Measurements from ENCODE around the gene IL2RA. TPM values are rescaled to one million over a fixed set of nuclear protein-coding genes. Genes with fewer than 3 reads are reported as not detected.

IL2RA gene
- total RNA-seq, 1 experiment from 2014 or later, result not detected

DNA sequence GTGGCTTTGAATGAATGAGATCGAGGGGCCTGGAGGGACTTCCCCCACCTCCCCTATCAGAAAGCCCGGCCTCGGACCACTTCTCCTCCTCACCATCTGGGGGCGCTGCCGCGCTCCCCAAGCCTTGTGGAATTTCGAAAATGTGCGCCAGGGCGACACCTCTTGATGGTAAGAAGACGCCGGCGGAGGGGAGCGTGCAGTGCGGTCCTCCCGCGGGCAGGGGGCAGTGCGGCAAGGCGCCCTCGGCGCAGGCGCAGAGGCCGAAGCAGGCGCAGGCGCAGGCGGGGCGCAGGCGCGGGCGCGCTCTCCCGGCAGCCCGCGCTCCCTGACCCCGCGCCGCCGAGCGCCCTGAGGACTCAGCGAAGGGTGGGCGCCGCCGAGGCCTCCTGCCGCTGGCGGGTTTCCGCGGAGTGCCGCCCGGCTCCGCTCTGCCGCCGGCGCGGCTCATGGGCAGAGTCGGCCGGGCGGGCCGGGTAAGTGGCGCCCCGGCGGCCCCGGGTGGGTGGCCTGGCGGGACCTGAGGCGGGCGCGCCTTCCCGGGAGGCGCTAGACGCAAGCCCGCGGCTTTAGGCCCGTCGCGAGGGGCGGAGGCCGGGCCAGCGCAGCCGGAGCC lies 26.7 kb upstream of the IL2RA start, which contains the start of gene RBM17:
Gene RBM17 (plus strand): TSS at position 314 of the 613 bp plus-strand sequence. CDS start 8,032 bp downstream, outside the sequence.
- peak within 1 kb of the TSS; percentile 43; the same call in 1 of the 2 replicates for H3K27ac ChIP-seq (ENCODE audit: low read length)
- H3K4me2 ChIP-seq (ENCODE audit: low read depth, low read length, poor library complexity, severe bottlenecking), result peak within 1 kb of the TSS; percentile 91
- H3K9me3 ChIP-seq (ENCODE audit: low read length), result no peaks in the 10 kb centered on the region
- peak within 1 kb of the TSS; percentile 98 for H3K9ac ChIP-seq (ENCODE audit: low read length)
- peak; percentile 99 for DNase-seq
- H4K20me1 ChIP-seq (ENCODE audit: insufficient read depth, low read depth, low read length), result peaks cover 34% of the 10 kb centered on the region
- H3K9me2 ChIP-seq (replicated peaks; ENCODE audit: insufficient read depth, low read length), result no peaks in the 10 kb centered on the region
- no peak within 1 kb of the TSS for H2AFZ ChIP-seq (ENCODE audit: low read length)
- H3K79me2 ChIP-seq (ENCODE audit: low read length), result peaks cover 48% of the 10 kb centered on the region
- H3K4me3 ChIP-seq (ENCODE audit: low read length), result peak within 1 kb of the TSS; percentile 93
- H3K27me3 ChIP-seq (ENCODE audit: low read length), result no peaks in the 10 kb centered on the region
- no peaks in the 10 kb centered on the region; the same call in 1 of the 2 replicates for H3K36me3 ChIP-seq (ENCODE audit: insufficient read depth, low read length)
- peaks cover 36% of the 10 kb centered on the region for H3K4me1 ChIP-seq (ENCODE audit: low read length)

DNA sequence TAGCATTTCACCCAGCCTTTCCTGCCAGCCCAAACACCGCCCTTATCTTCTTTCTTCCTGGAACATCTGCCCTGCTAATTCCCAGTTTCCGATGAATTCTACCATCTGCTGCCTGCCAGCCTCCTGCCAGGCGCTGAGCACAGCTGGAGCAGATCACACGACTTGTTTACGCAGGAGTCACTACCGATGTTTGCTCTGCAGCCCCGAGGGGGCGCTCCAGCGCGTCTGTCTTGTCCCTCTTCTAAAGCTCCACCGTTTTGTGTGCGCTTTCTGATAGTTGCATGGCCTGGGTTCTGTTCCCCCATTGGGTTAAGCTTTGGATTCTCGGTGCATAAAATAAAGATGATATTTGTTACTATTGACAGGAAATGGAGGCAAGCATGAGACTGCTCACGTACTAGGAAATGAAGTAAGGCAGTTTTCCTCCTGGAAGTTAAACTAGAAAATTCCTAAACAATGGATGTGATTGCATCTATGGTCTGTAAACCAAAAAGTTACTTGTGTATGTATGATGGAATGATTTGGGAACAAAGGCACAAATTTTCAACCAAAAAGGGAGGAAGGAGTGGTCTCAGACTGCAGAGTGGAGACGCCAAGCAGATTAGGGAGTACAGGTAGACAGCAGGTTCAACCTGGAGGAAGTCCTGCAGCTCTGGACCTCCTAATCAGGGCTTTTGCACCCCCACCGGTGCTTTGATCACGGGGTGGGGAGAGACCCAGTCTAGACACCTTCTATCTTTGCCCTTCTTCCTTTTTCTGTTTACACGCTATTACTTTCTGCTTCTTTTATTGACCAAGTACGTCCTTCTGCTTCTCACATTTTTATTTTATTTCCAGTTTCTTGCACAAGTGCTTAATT lies 24.4 kb upstream of the IL2RA start:
- Histone ChIP-seq H3K4me2 (ENCODE audit: low read depth, low read length, poor library complexity, severe bottlenecking) (peak overlapping the region; percentile 10), H3K27me3 (ENCODE audit: low read length) (no peaks in the 10 kb centered on the region), H3K4me3 (ENCODE audit: low read length) (no peak overlapping the region), H3K27ac (ENCODE audit: low read length) (no peak overlapping the region), H3K36me3 (ENCODE audit: insufficient read depth, low read length) (no peaks in the 10 kb centered on the region), H3K9ac (ENCODE audit: low read length) (peak overlapping the region; percentile 1; the same call in 1 of the 2 replicates), H4K20me1 (ENCODE audit: insufficient read depth, low read depth, low read length) (peaks cover 21% of the 10 kb centered on the region), H2AFZ (ENCODE audit: low read length) (peak overlapping the region; percentile 1; the same call in 1 of the 2 replicates), H3K79me2 (ENCODE audit: low read length) (peaks cover 26% of the 10 kb centered on the region), H3K4me1 (ENCODE audit: low read length) (peaks cover 22% of the 10 kb centered on the region), H3K9me3 (ENCODE audit: low read length) (no peaks in the 10 kb centered on the region), H3K9me2 (replicated peaks; ENCODE audit: insufficient read depth, low read length) (no peaks in the 10 kb centered on the region)
- DNase-seq, result peak; percentile 94

DNA sequence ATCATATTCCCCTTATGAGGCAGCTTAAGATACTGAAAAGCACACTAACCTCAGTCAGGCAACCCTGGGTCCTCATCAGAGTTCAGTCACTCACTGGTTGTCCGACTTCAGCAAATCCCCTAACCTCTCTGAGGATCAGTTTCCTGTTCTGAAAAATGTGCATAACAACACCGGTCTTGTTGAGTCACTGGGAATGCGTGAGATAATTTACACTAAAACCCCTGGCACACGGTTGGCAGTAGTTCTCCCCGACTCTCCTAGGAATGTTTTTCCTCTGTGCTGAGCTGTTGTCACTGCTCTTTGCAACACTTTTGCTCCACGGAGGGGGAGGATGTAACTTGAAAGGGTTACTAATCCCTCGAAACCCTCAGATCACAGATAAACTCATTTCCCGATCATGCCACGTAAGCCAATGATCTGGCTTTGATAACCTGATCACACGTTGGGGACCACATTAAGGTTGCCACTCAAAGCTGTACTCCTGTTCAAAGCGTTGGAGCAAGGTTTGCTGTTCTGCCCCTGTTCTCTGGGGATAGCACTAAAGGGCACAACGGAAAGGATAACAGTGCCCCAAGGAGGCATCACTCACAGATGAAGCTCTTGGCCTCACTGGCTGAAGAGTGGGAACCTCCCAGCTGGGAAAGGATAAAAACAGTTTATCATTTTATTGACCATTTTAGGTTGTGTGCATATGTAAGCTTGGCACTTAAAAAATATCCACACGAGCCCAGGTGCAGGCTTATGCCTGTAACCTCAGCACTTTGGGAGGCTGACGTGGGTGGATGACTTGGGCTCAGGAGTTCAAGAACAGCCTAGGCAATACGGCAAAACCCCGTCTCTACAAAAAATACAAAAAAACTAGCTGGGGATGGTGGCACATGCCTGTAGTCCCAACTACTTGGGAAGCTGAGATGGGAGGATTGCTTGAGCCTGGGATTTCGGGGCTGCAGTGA lies 21.6 kb upstream of the IL2RA start:
- Histone ChIP-seq H3K4me2 (ENCODE audit: low read depth, low read length, poor library complexity, severe bottlenecking) (no peak overlapping the region), H3K4me3 (ENCODE audit: low read length) (no peak overlapping the region), H3K9me2 (replicated peaks; ENCODE audit: insufficient read depth, low read length) (no peaks in the 10 kb centered on the region), H2AFZ (ENCODE audit: low read length) (no peak overlapping the region), H3K36me3 (ENCODE audit: insufficient read depth, low read length) (no peaks in the 10 kb centered on the region), H3K9me3 (ENCODE audit: low read length) (no peaks in the 10 kb centered on the region), H3K27ac (ENCODE audit: low read length) (no peak overlapping the region), H3K27me3 (ENCODE audit: low read length) (no peaks in the 10 kb centered on the region), H4K20me1 (ENCODE audit: insufficient read depth, low read depth, low read length) (no peaks in the 10 kb centered on the region), H3K9ac (ENCODE audit: low read length) (no peak overlapping the region), H3K79me2 (ENCODE audit: low read length) (no peaks in the 10 kb centered on the region), H3K4me1 (ENCODE audit: low read length) (peaks cover 7% of the 10 kb centered on the region)
- DNase-seq, result no peak

DNA sequence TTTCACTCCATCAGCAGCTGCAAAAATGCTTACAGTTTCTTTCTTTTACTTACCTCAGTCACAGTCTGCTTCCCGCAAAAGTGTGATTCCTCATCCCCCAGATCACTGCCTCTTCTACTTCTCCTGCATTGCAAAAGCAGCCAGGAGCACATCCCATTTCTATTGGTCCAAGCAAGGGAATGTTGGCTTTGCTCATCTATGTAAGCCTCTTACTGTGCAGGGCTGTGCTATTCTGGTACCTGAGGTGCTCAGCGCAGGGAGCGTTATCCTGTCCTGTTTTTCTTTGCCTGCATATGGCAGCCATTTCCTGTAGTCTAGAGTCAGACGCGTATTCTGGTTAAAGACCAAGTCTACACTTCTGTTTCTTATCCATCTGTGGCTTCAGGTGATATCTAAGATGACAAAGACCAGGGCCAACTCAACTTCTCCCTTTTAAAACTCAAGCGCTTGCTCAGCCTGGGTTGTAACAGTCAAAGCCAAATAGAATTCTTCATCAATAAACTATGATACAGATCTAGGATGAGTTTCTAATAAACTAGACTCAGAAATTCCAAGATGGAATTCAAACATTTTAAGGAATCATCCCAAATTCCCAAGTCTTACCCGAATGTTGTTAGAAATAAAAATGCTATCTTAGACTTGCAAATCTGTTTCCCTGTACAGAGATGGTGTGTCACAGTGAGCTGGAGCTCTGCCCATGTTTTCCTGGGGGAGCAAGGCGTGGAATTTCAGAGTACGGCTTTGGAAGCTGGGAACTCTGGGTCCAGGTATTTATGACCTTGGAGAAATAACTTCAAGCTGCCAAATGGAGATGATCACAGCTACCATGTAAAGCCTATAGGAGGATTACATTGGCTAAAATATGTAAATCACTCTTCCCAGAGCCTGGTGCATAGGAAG lies 20.6 kb upstream of the IL2RA start:
- H4K20me1 ChIP-seq (ENCODE audit: insufficient read depth, low read depth, low read length), result no peaks in the 10 kb centered on the region
- DNase-seq, result no peak
- no peaks in the 10 kb centered on the region for H3K27me3 ChIP-seq (ENCODE audit: low read length)
- no peak overlapping the region for H3K4me2 ChIP-seq (ENCODE audit: low read depth, low read length, poor library complexity, severe bottlenecking)
- no peaks in the 10 kb centered on the region for H3K79me2 ChIP-seq (ENCODE audit: low read length)
- H3K9me3 ChIP-seq (ENCODE audit: low read length), result no peaks in the 10 kb centered on the region
- no peaks in the 10 kb centered on the region for H3K36me3 ChIP-seq (ENCODE audit: insufficient read depth, low read length)
- no peak overlapping the region for H3K9ac ChIP-seq (ENCODE audit: low read length)
- no peak overlapping the region for H2AFZ ChIP-seq (ENCODE audit: low read length)
- H3K27ac ChIP-seq (ENCODE audit: low read length), result no peak overlapping the region
- no peak overlapping the region for H3K4me3 ChIP-seq (ENCODE audit: low read length)
- H3K4me1 ChIP-seq (ENCODE audit: low read length), result peaks cover 3% of the 10 kb centered on the region
- no peaks in the 10 kb centered on the region for H3K9me2 ChIP-seq (replicated peaks; ENCODE audit: insufficient read depth, low read length)

DNA sequence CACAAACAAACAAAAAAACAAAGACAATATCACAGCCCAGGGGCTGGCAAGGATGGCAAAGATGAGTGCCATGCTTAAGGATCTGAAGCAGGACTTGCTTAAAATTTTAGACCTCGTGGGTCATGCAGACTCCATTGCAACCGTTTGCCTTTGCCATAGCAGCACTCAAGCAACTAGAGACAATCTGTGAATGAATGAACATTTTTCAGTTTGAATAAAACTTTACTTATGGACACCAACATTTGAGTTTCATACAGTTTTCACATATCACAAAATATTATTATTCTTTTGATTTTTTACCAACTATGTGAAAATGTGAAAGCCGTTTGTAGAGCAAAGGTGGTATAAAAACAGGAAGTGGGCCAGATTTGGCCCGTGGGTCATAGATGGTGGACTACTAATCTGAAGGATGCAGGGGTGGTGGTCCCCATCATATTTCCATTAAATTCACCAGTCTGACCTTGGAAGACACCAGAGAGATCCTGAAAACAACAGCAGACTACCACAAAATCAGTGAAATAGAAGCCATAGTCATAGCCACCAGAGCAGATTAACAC lies 18.3 kb upstream of the IL2RA start:
- Histone ChIP-seq H3K9me3 (ENCODE audit: low read length) (no peaks in the 10 kb centered on the region), H2AFZ (ENCODE audit: low read length) (no peak overlapping the region), H4K20me1 (ENCODE audit: insufficient read depth, low read depth, low read length) (no peaks in the 10 kb centered on the region), H3K9me2 (replicated peaks; ENCODE audit: insufficient read depth, low read length) (no peaks in the 10 kb centered on the region), H3K27ac (ENCODE audit: low read length) (no peak overlapping the region), H3K79me2 (ENCODE audit: low read length) (no peaks in the 10 kb centered on the region), H3K4me1 (ENCODE audit: low read length) (no peaks in the 10 kb centered on the region), H3K9ac (ENCODE audit: low read length) (no peak overlapping the region), H3K4me2 (ENCODE audit: low read depth, low read length, poor library complexity, severe bottlenecking) (no peak overlapping the region), H3K27me3 (ENCODE audit: low read length) (no peaks in the 10 kb centered on the region), H3K4me3 (ENCODE audit: low read length) (no peak overlapping the region), H3K36me3 (ENCODE audit: insufficient read depth, low read length) (no peaks in the 10 kb centered on the region)
- DNase-seq, result no peak

DNA sequence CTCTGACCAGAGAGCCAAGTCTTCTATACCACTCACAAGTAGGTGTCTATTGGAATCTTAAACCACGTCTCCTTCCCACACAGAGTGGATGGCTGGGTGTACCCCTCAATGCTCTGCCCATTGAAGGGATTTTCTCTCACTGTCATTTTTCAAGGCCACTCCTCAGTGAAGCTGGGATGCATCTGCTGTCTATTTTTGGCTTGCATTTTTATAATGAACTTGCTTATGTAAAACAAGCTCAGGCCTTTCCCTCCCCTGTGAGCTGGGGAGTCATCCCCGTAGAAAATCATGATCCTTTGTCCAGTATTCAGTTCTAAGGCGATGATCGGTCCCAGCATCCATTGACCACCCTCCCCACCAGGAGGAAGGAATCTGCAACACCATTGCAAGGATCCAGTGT lies 16.9 kb upstream of the IL2RA start:
- Histone ChIP-seq H3K79me2 (ENCODE audit: low read length) (no peaks in the 10 kb centered on the region), H3K27ac (ENCODE audit: low read length) (no peak overlapping the region), H3K4me3 (ENCODE audit: low read length) (no peak overlapping the region), H3K4me1 (ENCODE audit: low read length) (no peaks in the 10 kb centered on the region), H2AFZ (ENCODE audit: low read length) (no peak overlapping the region), H3K9ac (ENCODE audit: low read length) (no peak overlapping the region), H3K36me3 (ENCODE audit: insufficient read depth, low read length) (no peaks in the 10 kb centered on the region), H3K27me3 (ENCODE audit: low read length) (no peaks in the 10 kb centered on the region), H3K9me2 (replicated peaks; ENCODE audit: insufficient read depth, low read length) (no peaks in the 10 kb centered on the region), H4K20me1 (ENCODE audit: insufficient read depth, low read depth, low read length) (no peaks in the 10 kb centered on the region), H3K9me3 (ENCODE audit: low read length) (no peaks in the 10 kb centered on the region), H3K4me2 (ENCODE audit: low read depth, low read length, poor library complexity, severe bottlenecking) (no peak overlapping the region)
- no peak for DNase-seq

DNA sequence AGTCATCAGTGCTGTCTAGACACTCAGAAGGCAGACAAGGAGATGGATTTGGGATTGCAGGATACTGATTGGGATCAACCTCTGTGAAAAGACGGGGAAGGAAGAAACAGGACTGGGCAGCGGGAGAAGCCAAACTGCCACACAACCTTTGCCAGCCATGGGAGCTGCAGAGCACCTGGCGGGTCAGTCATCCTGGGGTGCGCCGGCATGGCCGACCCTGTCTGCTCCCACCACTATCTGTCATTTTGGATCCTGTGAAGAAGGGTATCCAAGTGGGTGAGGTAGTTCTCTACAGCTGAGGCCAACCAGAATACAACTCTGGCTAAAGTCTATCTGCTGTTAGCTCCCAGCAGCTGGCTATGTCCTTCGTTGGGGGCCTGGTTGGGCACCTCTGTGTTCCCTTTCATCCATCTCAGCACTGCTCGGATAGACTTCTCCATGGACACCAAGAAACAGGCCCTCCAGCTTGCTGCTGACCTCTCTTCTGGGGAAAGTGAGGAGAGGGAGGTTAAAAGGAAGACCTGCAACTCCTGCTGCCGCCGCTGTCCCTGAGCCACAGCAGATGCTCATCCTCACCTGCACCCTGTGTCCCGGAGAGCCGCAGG lies 15.0 kb upstream of the IL2RA start:
- Histone ChIP-seq H3K4me1 (ENCODE audit: low read length) (no peaks in the 10 kb centered on the region), H3K4me2 (ENCODE audit: low read depth, low read length, poor library complexity, severe bottlenecking) (no peak overlapping the region), H2AFZ (ENCODE audit: low read length) (no peak overlapping the region), H3K9me3 (ENCODE audit: low read length) (no peaks in the 10 kb centered on the region), H3K4me3 (ENCODE audit: low read length) (no peak overlapping the region), H3K9ac (ENCODE audit: low read length) (no peak overlapping the region), H3K9me2 (replicated peaks; ENCODE audit: insufficient read depth, low read length) (no peaks in the 10 kb centered on the region), H4K20me1 (ENCODE audit: insufficient read depth, low read depth, low read length) (no peaks in the 10 kb centered on the region), H3K27me3 (ENCODE audit: low read length) (no peaks in the 10 kb centered on the region), H3K79me2 (ENCODE audit: low read length) (no peaks in the 10 kb centered on the region), H3K27ac (ENCODE audit: low read length) (no peak overlapping the region), H3K36me3 (ENCODE audit: insufficient read depth, low read length) (no peaks in the 10 kb centered on the region)
- no peak for DNase-seq
